ENCODE measurements around the gene CD46.

DNA sequence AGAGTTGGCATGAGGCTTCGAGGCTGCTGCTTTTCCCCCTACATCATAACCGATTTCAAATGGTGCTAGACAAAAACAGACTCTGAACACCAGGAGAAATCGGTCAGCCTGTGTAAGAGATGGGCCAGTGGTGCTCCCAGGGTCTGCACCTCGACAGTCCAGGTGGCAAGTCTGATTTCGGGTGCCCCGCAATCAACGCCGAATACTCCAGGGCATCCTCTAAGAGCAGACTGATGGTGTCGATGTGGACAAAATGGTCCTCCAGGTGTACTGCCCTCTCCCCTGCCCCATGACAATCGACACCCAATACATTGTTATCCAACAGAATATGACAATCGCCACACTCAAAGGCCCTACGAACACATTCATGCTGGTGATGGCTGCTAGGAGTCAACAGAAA, 50.0 kb downstream of the CD46 start:
- no peak for TF ChIP-seq CTCF (IDR thresholded peaks at IDR 0.05; ENCODE audit: insufficient read depth, low read length, poor library complexity, severe bottlenecking)
- no peak for TF ChIP-seq EZH2phosphoT487 (conservative IDR thresholded peaks at IDR 0.05; ENCODE audit: low read length)

Data from SU-DHL-6 (cell line).